GM04503 (cell line): ENCODE data around the gene COPZ2.
"Not testable (repeated sequence)": the region's sequence is repeated elsewhere in the genome, so short reads cannot be mapped to it uniquely, and the experiment has no call there.

Source experiments
- DNase-seq: peaks from one replicate; pipeline ENCODE4 v3.0.0-alpha.2; 2012; ENCODE audit warnings: low read depth

Gene COPZ2

DNA sequence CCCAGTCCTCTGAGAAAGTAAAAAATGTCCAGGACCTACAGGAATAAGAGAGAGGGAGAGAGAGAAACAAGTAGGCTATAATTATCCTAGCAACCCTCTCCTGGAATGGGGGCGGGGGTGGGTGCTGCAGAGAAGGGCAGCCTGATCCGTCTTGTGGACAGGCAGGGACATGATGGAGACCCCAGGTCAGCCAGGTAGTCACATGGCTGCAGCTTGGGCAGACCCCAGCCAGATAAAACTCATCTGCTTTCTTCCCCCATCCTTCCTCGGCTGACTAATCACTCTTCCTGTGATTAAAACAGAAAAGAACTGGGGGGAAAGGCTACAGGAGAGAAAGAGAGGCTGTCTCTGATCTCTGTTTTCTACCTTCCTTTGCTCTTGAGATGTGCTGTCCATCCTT is 32.6 kb downstream of the COPZ2 start:
- DNase-seq = no peak

- no peak for DNase-seq
Measured at GRCh38 chr17:48003417-48004151, 34.0 kb downstream of the COPZ2 start.

DNA sequence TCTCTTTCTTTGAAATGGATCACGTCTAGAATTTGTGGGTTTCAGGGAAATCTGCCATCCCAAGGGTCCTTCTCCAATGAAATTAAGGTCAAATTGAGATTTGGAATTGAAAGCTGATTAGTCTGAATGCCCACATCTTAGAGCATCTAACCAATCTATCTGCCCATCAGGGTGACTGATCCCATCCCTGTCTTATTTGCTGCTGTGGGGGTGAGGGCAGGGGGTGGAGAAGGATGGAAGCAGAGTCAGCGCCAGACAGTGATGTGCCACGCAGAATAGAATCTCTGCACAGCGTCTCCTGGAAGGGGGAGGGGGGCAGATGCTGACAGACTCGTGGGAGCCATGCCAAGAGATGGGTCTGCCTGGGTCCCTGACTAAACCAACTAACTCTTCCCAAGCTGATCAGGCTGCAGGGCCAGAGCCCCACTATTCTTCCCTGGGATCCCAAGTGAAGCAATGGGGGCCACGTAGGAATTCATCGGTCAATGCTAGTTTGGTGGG is 34.6 kb downstream of the COPZ2 start:
- no peak for DNase-seq

DNA sequence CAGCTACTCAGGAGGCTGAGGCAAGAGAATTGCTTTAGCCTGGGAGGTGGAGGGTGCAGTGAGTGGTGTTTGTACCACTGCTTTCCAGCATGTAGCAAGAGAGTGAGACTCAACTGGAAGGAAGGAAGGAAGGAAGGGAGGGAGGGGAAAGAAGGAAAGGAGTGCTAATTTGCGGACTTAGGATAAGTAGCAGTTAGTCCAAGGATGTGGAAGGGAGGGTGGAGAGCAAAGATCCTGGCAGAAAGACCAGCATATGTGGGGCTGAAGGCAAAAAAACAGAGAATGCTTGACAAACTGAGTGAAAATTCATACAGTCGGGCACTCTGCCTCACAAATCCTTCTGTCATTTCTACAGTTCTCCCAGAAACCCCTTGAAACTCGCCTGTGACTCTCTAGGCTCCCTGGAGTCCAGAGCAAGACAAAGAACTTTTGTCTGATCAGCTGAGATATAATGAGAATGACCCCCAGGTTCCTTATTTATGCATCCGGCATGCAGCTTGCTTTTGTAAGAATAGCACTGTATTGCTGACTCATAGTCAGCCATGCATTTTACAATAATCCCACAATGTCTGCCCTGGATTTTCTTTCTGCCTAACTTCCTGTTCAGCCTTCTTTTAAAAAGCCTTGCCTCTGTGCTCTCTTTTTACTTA is 35.2 kb downstream of the COPZ2 start:
- no peak for DNase-seq

DNA sequence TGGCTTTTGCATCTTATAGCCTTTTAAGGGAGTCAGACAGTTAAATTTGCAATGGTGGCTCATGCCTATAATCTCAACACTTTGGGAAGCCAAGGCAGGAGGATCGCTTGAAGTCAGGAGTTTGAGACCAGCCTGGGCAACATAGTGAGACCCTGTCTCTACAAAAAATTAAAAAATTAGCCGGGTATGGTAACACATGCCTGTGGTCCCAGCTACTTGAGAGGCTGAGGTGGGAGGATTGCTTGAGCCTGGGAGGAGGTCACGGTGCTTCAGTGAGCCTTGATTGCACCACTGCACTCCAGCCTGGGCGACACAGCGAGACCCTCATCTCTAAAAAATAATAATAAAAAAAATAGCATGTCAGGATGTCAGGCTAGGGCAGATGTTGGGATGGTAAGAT is 35.9 kb downstream of the COPZ2 start:
- DNase-seq = not testable (repeated sequence)

DNA sequence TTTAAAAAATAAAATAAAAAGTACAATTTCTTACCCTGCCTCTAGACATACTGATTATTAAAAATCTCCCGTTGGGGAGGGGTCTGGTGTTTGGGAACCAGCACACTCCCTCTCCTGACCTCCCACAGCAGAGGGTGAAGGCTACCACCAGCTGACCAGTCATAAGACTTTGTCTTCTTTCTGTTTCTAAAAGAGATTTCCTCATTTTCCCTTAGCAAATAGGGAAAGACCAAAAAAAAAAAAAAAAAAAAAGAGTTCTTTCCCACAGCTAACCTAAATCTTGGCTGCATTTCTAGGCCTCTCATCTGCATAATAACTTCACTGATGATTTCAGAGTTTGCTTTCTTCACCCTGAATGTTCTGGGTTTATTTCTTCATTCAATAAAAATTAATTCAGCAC is 36.4 kb downstream of the COPZ2 start:
- no peak for DNase-seq

GRCh38 chr17:47999582-47999981 is 38.0 kb downstream of the COPZ2 start:
- no peak for DNase-seq

GRCh38 chr17:47998044-47998443 is 39.6 kb downstream of the COPZ2 start:
- DNase-seq = no peak

DNA sequence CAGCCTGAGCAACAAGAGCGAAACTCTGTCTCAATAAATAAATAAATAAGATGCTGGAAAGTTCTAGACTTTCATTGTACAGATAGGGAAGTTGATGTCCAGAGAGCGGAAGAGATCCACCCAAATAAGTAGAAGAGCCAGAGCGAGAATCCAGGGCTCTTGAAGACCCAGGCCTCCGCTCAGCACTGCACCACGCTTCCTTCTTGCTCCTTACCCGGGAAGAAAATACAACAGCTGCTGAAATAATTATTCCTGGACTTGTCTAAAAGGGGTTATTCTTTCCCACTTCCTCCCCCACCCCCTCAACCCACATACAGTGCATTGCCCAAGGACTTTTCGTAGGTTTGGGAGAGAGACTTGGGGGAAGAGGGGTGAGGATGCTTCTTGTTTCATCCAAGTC is 40.0 kb downstream of the COPZ2 start:
- DNase-seq = no peak

GRCh38 chr17:47996201-47996600 is 41.4 kb downstream of the COPZ2 start:
- no peak for DNase-seq

DNA sequence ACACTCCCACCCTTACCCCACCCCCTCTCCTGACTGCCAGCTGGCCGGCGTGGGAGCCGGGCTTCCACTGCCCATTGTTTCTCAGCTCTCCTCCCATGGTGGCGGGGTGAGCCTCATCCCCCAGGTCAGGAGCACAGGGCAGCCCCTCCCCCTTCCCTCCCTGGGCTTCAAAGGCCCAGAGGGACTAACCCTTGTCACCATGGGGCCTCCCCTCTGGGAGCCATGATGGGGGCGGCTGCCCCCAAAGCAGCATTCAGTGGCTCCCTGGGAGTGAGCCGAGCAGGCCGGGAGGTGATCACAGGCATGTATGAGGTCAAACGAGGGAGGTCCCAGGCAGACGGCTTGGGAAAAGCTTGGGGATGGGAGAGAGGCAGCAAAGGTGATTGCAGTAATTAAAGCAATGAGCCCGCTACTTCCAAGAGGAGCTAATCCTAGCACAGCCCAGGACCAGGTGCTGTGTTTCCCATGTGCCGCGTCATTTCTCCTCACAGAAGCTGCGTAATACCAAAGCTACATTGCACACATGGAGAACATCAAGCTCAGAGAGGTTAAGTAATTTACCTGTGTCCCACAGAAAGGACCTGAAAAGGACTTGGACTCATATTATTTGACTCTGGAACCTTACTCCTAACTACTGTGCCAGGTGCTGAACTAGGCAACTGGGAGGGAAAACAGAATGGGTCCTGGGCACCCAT is 42.2 kb downstream of the COPZ2 start:
- no peak for DNase-seq

DNA sequence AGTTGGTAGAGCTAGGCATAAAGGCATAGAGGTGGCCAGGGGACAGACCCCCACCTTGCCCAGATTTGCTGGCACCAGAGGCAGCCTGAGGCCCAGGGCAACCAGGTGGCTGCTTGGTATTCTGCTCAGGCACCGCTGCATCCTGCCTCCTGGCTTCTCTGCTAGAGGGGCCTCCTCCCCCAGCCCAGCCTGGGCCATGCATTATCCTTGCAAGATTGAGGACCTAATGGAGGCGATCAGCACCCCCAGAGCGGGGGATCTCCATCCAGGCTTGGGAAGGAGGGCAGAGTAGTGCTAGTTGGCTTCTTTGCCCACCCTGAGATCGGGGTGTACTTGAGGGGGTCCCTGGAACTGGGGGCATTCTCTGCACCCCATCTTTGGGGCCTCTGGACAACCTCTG is 42.9 kb downstream of the COPZ2 start:
- no peak for DNase-seq

- no peak for DNase-seq
Measured at GRCh38 chr17:47993964-47994363, 43.6 kb downstream of the COPZ2 start.

- no peak for DNase-seq
Measured at GRCh38 chr17:47993031-47993564, 44.5 kb downstream of the COPZ2 start.

- no peak for DNase-seq
Measured at GRCh38 chr17:47992216-47992615, 45.4 kb downstream of the COPZ2 start.

GRCh38 chr17:47990962-47991731 is 46.5 kb downstream of the COPZ2 start:
- DNase-seq = no peak

- DNase-seq = no peak
Measured at GRCh38 chr17:47989700-47990099, 47.9 kb downstream of the COPZ2 start.

DNA sequence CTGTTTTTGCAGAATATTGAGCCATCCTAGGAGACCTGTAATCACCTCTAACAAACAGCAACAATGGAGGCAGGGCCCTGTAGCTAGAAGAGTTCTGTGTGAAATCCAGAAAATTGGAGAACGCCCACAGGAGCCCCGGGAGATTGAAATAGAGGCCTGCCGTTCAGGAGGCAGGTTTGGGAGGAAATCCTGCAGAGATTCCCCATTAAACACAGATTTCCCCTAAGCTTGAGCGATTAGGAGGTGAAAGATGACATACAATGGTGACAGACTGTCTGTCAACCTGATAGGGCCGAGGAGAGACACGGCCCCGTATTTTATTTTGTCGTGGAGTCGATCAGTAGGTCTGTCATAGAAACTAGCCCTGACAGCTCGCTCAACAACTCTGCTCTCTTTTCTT is 48.4 kb downstream of the COPZ2 start:
- DNase-seq = no peak

- DNase-seq = not testable (repeated sequence)
Measured at GRCh38 chr17:47988445-47988844, 49.2 kb downstream of the COPZ2 start.

DNA sequence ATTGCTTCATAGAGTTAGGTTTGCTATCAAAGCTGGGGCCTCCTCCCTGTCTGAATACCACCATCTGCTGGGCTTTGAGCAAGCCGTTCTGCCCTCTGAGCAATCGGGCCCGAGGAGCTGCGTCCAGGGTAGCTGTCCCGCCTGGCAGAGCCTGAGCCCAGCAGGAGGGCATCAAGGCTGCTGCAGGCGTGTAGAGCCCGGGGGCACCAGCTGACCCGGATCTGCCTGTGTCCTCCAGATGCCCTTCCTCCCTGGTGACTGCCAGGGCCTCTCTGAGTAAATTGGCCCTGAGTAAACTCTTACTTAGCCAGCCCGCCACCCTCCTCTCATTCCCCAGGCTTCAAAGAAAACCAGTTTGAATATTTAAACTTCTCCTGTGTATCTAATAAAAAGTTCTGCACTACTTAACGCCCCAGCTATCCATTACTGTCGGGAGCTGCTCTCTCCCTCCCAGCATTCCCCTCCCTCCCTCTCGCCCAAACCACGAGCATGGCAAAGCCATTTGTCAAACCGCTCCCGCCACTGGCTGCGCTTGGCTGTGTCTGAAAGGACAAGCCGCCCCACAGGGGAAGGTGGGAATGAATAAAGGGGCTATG is 50.3 kb downstream of the COPZ2 start:
- no peak for DNase-seq

GRCh38 chr17:47986520-47986919 is 51.1 kb downstream of the COPZ2 start:
- DNase-seq = no peak
